Panc1 (cell line): Measurements from ENCODE around the gene DTX3. TPM values are rescaled to one million over a fixed set of nuclear protein-coding genes. Genes with fewer than 3 reads are reported as not detected.

Experiments
- ATAC-seq: fragments of 200-7000 bp; cut with Tn5 transposase; 2 replicates; pipeline ENCODE4 v1.9.1; 2020; ENCODE audit warnings: mild to moderate bottlenecking, moderate library complexity
- BruUV-seq: library from RNA; stranded (reverse); fragments of 400-500 nt; replicated peaks from 2 replicates; lab custom pipeline; 2021; lab: Mats Ljungman, UMichigan
- CTCF ChIA-PET: fragments of 300-600 bp; sonication (Branson Sonifier 250); formaldehyde crosslinking; loops from one replicate; lab custom pipeline; 2022; ENCODE audit warnings: antibody characterized with exemption; lab: Charles Lee
- POLR2A ChIA-PET: fragments of 300-600 bp; sonication (Branson Sonifier 250); formaldehyde crosslinking; loops from one replicate; lab custom pipeline; 2022; ENCODE audit warnings: antibody characterized with exemption; lab: Charles Lee
- DNase-seq: peaks from one replicate; pipeline ENCODE4 v3.0.0-alpha.2; 2010; ENCODE audit warnings: low read depth, low spot score
- H3K27ac ChIP-seq: 2 replicates; pipeline ENCODE4 v1.5.1; 2011; ENCODE audit warnings: mild to moderate bottlenecking, low read length, inconsistent platforms
- H3K27me3 ChIP-seq: fragments of 200-500 bp; sonication (Bioruptor generic); 2 replicates; pipeline ENCODE4 v1.6.0; 2014; ENCODE audit warnings: low read length, inconsistent platforms; ENCODE audit not compliant: control insufficient read depth, insufficient read depth
- H3K36me3 ChIP-seq: fragments of 200-500 bp; sonication (Bioruptor generic); 2 replicates; pipeline ENCODE4 v1.5.1; 2014; ENCODE audit warnings: inconsistent platforms, mild to moderate bottlenecking, low read length, moderate library complexity; ENCODE audit not compliant: control insufficient read depth, insufficient read depth
- H3K4me1 ChIP-seq: 2 replicates; pipeline ENCODE4 v1.5.1; 2011; ENCODE audit warnings: inconsistent platforms, mild to moderate bottlenecking, low read length, moderate library complexity; ENCODE audit not compliant: control insufficient read depth, insufficient read depth
- H3K4me3 ChIP-seq, 2 experiments: 2 replicates each; pipeline ENCODE4 v1.5.1; 2011 to 2012; ENCODE audit warnings: low read depth in 2 of 2, low read length in 2 of 2, mild to moderate bottlenecking in 2 of 2, inconsistent platforms in 1 of 2, moderate library complexity in 1 of 2
- H3K9me3 ChIP-seq: fragments of 200-500 bp; sonication (Bioruptor generic); 2 replicates; pipeline ENCODE4 v1.5.1; 2014; ENCODE audit warnings: low read depth, mild to moderate bottlenecking, inconsistent platforms, low read length, moderate library complexity; ENCODE audit not compliant: control insufficient read depth, insufficient read depth
- POLR2AphosphoS5 ChIP-seq: IDR thresholded peaks from 2 replicates; pipeline ENCODE4 v1.6.1; 2012; ENCODE audit warnings: mild to moderate bottlenecking, low read depth, low read length, moderate library complexity
- SIN3A ChIP-seq: IDR thresholded peaks from 2 replicates; pipeline ENCODE4 v1.6.1; 2012; ENCODE audit warnings: low read depth, mild to moderate bottlenecking, low read length, moderate library complexity, borderline replicate concordance; ENCODE audit not compliant: insufficient read depth
- TCF7L2 ChIP-seq: IDR thresholded peaks from 2 replicates; pipeline ENCODE4 v1.6.1; 2011; ENCODE audit warnings: mild to moderate bottlenecking, low read depth, low read length, inconsistent platforms
- in situ Hi-C: cut with HindIII; loops from 2 replicates; pipeline ENCODE4 v1.10.0; 2016; ENCODE audit warnings: low sequenced_read_pairs, low pct_unique_long_range_greater_than_20kb
- intact Hi-C: fragments of 100-400 bp; cut with micrococcal nuclease; formaldehyde crosslinking; loops from one replicate; pipeline ENCODE4 v1.10.0; 2022; ENCODE audit not compliant: unreplicated experiment
- total RNA-seq: library from RNA; stranded (reverse); gene quantifications from one replicate; pipeline ENCODE4 v1.2.1, GENCODE V29; 2021; ENCODE audit not compliant: unreplicated experiment
- TF ChIP-seq, protein P1 (sequence below): fragments of 450-650 bp; IDR thresholded peaks from 2 replicates; pipeline ENCODE4 v1.5.1; 2017; ENCODE audit warnings: mild to moderate bottlenecking
- TF ChIP-seq, protein P2 (sequence below), 2 experiments: IDR thresholded peaks; 2 replicates each; pipeline ENCODE4 v1.6.1; 2011 to 2012; ENCODE audit warnings: low read depth in 2 of 2, control low read depth in 1 of 2, low read length in 1 of 2, mild to moderate bottlenecking in 1 of 2, moderate library complexity in 1 of 2; ENCODE audit not compliant: insufficient read depth in 1 of 2

Gene DTX3
- total RNA-seq, 1 experiment from 2014 or later, result 37.8 TPM

DNA sequence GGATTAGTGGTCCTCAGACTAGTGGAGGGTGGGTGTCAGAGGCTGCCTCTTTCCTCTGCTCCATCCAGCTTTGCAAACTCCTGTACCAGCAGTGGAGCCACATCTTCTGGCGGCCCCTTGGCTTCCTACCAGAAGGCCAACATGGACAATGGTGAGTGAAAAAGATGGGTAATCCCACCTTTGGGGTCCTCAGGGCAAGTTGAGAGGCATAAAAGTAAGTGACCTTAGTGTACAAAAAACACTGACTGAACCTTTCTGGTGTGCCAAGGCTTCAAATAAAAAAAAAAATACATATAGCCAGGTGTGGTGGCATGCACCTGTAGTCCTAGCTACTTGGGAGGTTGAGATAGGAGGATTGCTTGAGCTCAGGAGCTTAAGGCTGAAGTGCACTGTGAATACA lies 22.8 kb upstream of the DTX3 start:
- in situ Hi-C loops (no loop called here), intact Hi-C loops (loop anchor here (5.0 kb wide), 1 partner anchor 155 kb away; the partner anchor contains the start of gene AGAP2)
- ATAC-seq, result no peak
- H3K4me1 ChIP-seq, result no peaks in the 10 kb centered on the region
- no peak overlapping the region for H3K4me3 ChIP-seq
- CTCF ChIA-PET, result no interaction called here
- no peaks in the 10 kb centered on the region for H3K27me3 ChIP-seq
- TF ChIP-seq, protein P1, sequence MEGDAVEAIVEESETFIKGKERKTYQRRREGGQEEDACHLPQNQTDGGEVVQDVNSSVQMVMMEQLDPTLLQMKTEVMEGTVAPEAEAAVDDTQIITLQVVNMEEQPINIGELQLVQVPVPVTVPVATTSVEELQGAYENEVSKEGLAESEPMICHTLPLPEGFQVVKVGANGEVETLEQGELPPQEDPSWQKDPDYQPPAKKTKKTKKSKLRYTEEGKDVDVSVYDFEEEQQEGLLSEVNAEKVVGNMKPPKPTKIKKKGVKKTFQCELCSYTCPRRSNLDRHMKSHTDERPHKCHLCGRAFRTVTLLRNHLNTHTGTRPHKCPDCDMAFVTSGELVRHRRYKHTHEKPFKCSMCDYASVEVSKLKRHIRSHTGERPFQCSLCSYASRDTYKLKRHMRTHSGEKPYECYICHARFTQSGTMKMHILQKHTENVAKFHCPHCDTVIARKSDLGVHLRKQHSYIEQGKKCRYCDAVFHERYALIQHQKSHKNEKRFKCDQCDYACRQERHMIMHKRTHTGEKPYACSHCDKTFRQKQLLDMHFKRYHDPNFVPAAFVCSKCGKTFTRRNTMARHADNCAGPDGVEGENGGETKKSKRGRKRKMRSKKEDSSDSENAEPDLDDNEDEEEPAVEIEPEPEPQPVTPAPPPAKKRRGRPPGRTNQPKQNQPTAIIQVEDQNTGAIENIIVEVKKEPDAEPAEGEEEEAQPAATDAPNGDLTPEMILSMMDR, result no peak
- TF ChIP-seq TCF7L2 (no peak), POLR2AphosphoS5 (no peak), SIN3A (no peak)
- TF ChIP-seq, protein P2, sequence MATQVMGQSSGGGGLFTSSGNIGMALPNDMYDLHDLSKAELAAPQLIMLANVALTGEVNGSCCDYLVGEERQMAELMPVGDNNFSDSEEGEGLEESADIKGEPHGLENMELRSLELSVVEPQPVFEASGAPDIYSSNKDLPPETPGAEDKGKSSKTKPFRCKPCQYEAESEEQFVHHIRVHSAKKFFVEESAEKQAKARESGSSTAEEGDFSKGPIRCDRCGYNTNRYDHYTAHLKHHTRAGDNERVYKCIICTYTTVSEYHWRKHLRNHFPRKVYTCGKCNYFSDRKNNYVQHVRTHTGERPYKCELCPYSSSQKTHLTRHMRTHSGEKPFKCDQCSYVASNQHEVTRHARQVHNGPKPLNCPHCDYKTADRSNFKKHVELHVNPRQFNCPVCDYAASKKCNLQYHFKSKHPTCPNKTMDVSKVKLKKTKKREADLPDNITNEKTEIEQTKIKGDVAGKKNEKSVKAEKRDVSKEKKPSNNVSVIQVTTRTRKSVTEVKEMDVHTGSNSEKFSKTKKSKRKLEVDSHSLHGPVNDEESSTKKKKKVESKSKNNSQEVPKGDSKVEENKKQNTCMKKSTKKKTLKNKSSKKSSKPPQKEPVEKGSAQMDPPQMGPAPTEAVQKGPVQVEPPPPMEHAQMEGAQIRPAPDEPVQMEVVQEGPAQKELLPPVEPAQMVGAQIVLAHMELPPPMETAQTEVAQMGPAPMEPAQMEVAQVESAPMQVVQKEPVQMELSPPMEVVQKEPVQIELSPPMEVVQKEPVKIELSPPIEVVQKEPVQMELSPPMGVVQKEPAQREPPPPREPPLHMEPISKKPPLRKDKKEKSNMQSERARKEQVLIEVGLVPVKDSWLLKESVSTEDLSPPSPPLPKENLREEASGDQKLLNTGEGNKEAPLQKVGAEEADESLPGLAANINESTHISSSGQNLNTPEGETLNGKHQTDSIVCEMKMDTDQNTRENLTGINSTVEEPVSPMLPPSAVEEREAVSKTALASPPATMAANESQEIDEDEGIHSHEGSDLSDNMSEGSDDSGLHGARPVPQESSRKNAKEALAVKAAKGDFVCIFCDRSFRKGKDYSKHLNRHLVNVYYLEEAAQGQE (IDR thresholded peaks at IDR 0.05; ENCODE audit: insufficient read depth in 1 of 2, low read depth in 2 of 2, low read length in 1 of 2), result no peak
- BruUV-seq, result no TSS peak
- no peaks in the 10 kb centered on the region for H3K36me3 ChIP-seq
- no peak overlapping the region for H3K27ac ChIP-seq
- no peak for DNase-seq
- H3K9me3 ChIP-seq, result no peaks in the 10 kb centered on the region
- POLR2A ChIA-PET, result interaction anchor here (0.7 kb wide), 1 partner anchor 28 kb away, joined by 3 read pairs; no protein-coding TSS in a partner anchor

DNA sequence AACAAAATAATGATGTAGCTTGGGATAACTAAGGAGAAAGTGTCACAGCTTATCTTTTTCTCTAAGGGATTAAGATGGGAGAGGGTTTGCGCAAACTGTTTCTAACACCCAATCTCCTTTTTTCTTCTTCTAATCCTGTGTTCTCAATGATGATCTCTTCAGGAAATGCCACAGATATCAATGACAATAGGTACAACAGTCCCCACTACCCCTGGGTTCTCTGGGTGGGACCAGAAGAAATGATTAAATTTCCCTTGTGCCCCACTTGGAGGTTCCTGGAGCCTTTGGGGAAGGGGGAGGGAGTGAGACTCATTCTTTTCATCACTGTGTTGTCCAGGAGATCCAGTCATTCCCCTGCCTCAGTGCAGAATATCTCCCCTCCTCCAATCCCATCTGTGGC lies 22.2 kb upstream of the DTX3 start:
- H3K4me1 ChIP-seq, result no peaks in the 10 kb centered on the region
- POLR2A ChIA-PET, result interaction anchor here (0.7 kb wide), 1 partner anchor 29 kb away, joined by 3 read pairs; no protein-coding TSS in a partner anchor
- ATAC-seq, result no peak

More for the DNA sequence above, 22.2 kb upstream of the DTX3 start:
- no peaks in the 10 kb centered on the region for H3K9me3 ChIP-seq
- BruUV-seq, result no TSS peak
- intact Hi-C loops, result loop anchor here (5.0 kb wide), 1 partner anchor 155 kb away; the partner anchor contains the start of gene AGAP2
- TF ChIP-seq, protein P1, result no peak
- no peak for TF ChIP-seq TCF7L2
- TF ChIP-seq, protein P2 (IDR thresholded peaks at IDR 0.05; ENCODE audit: insufficient read depth in 1 of 2, low read depth in 2 of 2, low read length in 1 of 2), result no peak
- no peak for TF ChIP-seq SIN3A
- TF ChIP-seq POLR2AphosphoS5, result no peak
- CTCF ChIA-PET, result interaction anchor here (1.2 to 1.4 kb wide), 4 partner anchors 10 to 51 kb away, joined by 3 to 9 read pairs (median 7); partner anchors contain the start of gene B4GALNT1
- no peak overlapping the region for H3K27ac ChIP-seq
- no peak overlapping the region for H3K4me3 ChIP-seq
- no peak for DNase-seq
- H3K27me3 ChIP-seq, result no peaks in the 10 kb centered on the region
- in situ Hi-C loops, result no loop called here
- no peaks in the 10 kb centered on the region for H3K36me3 ChIP-seq
